COLO829 (cell line): Measurements from ENCODE around the gene SDHAF4.
A peak's percentile ranks its signal among the peaks of the same experiment; 100 is the strongest.
"Not testable (repeated sequence)": the region's sequence is repeated elsewhere in the genome, so short reads cannot be mapped to it uniquely, and the experiment has no call there.

ENCODE experiments used
- DNase-seq: peaks from one replicate; pipeline ENCODE4 v3.0.0; 2012; ENCODE audit warnings: low spot score

Gene SDHAF4

DNA sequence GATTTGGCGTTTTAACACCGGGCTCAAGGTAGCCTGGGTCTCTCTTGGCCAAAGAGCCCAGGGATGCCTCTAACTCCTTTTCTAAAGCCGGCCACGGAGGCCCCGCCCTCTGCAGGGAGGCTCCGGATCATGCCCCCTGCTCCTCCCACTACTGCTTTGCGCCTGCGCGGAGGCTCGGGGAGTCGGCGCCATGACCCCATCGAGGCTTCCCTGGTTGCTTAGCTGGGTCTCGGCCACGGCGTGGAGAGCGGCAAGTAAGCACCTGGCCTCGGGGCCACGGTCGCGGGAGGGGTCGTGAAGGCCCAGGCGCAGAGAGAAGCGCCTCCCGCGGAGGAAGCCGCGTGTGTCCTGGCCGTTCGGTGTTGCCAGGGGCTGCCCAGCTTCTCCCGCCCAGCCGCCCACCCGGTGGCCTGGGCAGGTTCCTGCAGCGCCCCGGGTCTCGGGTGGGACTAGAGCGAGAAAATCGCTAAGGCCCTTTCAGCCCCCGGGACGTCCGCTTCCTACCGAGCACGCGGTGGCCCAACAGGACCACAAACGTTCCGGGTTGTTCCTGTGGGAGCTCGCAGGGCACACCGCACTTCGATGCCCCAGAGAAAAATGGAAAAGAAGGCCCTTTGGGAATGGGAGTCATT is at the start of gene SDHAF4:
TSS of gene SDHAF4 (plus strand) at position 180 of the 632 bp plus-strand sequence. CDS start at position 191, 11 bp downstream.
- peak; percentile 92 for DNase-seq

DNA sequence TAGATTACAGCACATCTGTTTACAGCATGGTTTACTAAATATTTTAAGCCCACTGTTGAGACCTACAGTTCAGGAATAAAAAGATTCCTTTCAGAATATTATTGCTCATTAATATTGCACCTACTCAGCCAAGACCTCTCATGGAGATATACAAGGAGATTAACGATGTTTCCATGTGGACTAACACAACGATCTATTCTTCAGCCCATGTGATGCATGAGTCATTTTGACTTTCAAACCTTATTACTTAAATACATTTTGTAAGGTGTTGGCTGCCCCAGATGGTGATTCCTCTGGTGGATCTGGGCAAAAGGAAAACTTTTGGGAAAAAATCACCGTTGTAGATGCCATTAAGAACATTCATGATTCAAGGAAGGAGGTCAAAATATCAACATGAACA is 48.0 kb upstream of the SDHAF4 start:
- no peak for DNase-seq

DNA sequence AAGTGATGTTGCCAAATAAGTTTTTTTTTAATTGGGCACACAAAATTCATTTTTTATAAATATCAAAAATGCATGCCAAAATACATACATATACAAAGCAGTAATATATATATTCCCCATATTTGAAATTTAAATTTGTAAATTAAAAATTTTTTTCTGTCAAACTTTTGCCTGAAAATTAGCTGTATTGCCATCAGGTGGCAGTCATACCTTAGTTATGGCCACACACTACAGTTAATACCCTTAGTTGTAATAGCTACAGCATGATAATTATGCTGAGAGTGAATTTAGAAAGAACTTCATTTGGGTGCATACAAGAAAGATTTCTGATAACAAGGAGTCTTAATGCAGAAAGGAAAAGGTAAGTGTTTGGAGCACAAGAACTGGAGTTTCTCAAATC is 46.2 kb upstream of the SDHAF4 start:
- DNase-seq: peak; percentile 10

DNA sequence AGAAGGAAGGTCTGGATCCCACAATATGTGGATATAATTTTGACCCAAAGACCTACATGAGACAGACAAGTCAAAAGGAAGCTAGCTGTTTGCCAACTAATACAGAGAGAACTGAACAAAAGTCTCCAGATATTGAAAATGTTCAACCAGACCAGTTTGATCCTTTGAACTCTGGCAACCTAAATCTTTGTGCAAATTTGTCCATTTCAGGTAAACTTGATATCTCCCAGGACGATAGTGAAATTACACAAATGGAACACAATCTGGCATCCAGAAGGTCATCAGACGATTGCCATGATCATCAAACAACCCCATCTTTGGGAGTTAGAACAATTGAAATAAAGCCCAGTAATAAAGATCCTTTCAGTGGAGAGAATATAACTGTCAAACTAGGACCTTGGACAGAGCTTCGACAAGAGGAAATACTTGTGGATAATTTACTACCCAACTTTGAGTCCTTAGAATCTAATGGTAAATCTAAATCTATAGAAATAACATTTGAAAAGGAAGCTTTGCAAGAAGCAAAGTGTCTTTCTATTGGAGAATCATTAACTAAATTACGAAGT is 41.9 kb upstream of the SDHAF4 start:
- no peak for DNase-seq

DNA sequence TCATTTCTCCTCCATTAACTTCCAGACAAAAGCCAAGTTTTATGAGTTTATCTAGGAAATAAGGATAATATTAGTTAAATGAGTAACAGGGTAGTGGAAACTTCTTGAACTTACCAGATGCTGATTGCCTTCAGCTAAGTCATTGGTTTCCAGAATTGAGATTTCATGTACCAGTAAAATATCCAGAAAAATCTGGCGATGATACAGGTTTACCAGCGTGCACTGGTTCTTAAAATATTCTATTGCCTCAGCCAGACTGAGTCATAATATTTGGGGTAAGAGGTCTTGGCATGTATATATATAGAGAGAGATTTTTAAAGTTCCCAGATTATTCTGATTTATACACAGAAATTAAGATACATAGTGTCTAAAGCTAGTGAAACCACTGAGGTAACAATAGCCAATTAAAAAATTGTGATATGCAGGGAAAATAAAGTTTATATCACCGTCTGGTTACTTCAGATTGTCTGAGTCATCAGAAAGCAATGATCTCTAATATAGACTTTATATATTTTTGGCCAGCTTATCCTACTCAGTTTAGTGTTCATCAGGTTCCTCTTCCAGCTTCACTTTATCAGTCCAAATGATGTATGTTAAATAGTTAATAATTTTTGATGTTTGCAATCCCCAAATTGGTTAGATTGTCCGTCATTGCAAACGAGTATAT is 39.5 kb upstream of the SDHAF4 start:
- no peak for DNase-seq

DNA sequence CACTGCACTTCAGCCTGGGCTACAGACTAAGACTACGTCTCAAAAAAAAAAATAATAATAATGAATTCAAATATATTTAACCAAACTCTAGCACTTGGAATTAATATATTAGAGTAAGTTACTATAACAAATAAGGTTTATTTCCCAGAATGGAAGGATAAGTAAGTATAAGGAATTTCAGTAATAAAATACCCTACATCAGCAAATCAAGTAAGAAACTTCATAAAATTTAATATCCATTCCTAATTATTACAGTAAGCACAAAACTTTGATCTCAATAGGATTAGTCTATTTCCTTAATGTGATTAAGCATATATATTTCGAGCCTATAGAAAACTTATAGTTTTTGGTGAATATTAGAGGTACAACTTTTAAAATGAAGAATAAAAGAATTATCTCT is 36.7 kb upstream of the SDHAF4 start:
- no peak for DNase-seq

DNA sequence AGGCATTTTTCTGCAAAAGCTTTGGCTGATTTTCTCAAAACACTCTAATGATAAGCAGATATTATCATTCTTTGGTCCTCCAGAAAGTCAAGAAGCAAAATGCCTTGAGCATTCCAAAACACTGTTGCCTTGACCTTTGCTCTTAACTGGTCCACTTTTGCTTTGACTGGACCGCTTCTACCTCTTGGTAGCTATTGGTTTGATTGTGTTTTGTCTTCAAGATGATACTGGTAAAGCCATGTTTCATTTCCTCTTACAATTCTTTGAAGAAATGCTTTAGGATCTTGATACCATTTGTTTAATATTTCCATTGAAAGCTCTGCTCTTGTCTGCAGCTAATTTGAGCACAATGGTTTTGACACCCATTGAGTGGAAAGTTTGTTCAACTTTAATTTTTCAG is 35.6 kb upstream of the SDHAF4 start:
- no peak for DNase-seq

DNA sequence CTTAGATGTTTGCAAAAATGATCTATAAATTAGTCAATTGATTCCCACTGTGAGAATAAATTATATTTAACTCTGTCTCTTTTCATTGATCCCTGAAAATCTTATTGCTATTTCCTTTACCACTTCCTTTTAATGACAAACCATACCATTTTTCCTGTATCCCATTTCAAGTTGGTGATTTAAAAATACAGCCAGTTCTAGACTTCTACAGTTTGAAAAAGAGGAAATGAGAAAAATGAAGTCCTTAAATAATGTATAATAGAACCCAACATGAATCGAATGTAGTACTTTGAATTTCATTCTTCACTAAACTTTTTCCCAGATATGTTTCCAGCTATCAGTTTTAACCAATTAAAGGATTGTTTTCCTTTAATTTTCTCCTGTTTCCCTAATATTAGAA is 29.5 kb upstream of the SDHAF4 start:
- DNase-seq: no peak

DNA sequence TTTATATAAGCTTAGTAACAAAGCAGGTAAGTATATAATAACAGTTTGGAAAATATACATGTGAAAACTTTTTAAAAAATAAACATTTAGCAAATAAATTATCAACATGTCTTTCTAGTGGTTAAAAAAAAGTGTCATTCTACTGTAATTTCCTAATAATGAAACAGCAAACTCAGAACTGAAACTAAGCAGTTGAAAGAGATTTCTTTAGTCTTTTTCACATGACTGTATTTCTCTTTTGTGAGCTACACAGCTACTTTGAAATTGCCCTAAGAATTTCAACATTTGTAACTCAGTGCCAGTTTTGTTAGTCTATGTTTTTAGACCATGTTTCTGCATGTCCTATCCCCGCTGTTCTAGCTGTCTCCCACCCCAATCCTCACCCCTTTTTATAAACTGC is 28.4 kb upstream of the SDHAF4 start:
- no peak for DNase-seq

DNA sequence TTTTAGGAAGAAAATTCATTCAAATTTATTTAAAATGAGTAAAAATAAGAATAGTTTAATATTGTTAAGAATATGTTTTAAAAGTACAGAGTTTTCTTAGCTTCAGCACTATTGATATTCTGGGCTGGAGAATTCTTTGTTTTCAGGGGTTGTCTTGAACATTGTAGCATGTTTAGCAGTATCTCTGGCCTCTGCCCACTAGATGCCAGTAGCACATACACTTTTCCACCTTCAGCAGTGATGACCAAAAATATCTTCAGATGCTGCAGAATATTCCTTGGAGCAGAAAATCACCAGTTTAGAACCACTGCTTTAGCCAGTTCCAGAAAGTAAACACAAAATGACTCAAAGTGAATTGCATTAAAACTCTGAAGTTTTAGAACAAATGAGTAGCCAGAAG is 19.4 kb upstream of the SDHAF4 start:
- peak; percentile 15 for DNase-seq

DNA sequence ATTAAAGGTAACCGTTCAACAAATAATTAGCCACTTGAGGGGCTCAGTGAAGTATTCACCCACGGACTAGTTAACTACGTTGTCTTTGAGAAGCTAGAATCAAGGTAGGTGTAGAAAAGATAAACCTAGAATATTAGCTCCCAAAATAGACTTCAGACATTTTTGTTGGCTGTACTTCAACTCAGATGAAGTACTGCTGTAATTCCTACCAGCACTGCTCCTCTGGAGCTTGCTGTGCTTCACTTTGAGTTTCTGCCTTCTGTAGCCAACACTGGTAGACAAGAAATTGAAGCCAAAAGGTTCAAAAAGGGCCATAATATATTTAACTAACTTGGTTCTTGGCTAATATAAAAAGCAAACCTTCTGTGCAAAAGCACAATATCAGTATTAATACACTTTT is 18.8 kb upstream of the SDHAF4 start:
- DNase-seq: no peak

DNA sequence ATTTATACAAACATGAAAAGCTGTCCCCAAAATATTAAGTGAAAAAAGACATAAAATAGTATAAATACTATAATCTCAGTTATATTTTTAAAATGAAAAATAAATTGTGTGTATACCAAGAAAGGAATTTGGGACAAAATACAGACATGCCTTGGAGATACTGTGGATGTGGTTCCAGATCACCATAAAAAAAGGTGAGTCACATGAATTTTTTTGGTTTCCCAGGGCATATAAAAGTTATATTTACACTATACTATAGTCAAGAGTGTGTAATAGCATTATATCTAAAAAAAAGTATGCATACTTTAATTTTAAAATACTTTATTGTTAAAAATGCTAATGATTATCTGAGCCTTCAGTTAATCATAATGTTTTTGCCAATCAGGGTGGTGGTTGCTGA is 17.4 kb upstream of the SDHAF4 start:
- no peak for DNase-seq

DNA sequence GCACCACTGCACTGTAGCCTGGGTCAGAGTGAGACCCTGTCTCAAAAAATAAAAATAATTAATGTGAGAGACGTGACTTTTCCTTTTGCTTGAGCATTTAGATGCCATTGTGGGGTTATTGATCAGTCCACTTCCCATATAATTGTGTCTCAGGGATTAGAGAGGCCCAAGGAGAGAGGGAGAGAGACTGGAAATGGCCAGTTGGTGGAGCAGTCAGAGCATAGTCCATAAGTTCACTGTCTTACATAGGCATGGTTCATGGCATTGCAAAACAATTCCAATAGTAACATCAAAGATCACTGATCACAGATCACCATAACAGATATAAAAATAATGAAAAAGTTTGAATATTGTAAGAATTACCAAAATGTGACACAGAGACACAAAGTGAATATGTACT is 15.2 kb upstream of the SDHAF4 start:
- no peak for DNase-seq

DNA sequence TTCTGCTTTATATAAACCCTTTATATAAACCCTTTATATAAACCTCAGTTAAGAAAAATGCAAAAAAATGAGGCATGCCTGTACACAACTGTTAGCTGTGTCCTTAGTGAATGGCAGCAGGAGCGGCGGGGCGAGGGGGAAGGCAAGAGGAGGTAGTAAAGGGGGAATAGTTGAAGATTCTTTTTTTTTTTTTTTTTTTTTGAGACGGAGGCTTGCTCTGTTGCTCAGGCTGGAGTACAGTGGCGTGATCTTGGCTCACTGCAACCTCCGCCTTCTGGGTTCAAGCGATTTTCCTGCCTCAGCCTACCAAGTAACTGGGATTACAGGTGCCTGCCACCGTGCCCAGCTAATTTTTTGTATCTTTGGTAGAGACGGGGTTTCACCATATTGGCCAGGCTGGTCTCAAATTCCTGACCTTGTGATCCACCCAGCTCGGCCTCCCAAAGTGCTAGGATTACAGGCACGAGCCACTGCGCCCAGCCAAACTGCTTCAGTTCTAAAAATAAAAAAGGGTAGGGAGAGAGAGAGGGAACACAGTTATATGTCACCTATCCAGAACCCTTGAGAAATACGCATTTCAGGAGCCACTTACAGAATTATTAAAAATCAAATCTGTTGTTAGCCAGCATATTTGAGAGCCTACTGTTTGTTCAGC is 14.3 kb upstream of the SDHAF4 start:
- not testable (repeated sequence) for DNase-seq

DNA sequence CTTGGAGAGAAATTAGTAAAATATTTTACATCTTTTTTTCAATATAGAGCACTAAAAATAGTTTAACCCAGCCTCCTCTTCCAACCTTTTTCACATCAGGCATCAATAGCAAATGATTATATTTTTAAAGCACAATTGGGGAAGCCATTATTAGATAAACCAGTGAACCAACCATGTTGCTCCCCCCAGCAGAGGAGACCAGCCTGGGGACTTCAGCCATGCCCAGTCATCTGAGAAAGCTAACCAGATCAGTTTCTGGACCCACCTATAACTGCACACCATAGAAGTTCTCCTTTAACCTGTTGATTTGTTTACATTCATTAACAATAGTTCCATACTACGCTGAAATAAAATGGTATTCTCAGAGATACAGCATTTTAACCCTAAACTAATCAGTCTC is 13.8 kb upstream of the SDHAF4 start:
- DNase-seq: no peak

DNA sequence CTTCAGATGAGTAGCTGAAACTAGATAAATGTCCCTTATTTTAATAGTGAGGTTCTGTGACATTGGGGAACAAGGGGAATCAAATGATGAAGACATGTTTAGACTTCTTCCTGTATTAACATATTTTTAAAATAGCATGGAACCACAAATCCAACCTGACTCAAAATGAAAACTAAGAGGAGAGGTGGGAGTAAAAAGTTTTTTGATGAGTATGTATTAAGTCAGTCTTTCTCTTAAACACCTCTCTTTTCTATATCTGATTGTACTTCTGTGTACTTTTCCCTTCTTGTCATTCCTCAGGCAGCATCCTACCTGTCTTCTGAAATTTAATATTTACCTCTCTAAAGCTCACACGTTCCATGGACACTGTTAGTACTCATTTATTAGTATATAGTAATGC is 8.7 kb upstream of the SDHAF4 start:
- DNase-seq: no peak

DNA sequence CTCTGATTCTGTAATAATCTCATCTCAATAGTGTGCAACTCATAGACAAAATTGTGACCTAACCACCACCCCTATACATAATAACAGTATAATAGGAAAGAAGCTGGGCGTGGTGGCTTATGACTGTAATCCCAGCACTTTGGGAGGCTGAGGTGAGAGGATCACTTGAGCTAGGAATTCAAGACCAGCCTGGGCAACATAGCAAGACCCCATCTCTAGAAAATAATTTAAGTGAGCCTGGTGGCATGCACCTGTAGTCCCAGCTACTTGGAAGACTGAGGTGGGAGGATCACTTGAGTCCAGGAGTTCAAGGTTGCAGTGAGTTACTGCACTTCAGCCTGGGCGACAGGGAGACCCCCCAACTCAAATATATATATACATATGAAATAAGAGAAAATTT is 4.3 kb upstream of the SDHAF4 start:
- DNase-seq: not testable (repeated sequence)

DNA sequence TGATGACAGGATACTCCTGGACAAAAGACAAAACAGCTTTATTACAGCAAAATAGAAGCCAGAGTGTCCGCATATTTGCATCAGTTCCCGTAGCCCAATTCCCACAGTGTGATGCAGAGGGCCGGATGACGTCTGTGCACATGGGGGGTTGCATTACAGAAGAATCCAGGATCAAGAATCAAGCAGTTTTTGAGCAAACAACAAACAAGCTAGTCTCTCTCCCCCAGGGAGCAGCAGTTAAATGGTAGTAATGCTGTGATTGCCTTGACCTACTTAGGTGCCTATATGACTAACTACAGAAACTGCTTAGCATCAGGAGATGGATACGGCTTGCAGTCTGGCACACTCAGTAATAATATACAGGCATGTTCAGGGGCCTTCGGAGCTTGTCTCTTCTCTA is 3.2 kb upstream of the SDHAF4 start:
- no peak for DNase-seq

DNA sequence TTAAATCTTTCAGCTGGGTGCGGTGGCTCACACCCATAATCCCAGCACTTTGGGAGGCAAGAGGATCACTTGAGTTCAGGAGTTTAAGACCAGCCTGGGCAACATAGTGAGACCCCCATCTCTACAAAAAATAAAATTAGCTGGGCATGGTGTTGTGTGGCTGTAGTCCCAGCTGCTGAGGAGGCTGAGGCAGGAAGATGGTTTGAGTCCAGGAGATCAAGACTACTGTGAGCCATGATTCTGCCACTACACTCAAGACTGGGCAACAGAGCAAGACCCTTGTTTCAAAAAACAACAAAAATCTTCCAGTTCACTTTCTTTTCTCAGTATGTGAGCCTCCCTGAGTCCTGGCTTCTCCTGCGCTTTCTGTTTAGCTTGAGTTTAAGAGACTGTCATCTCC is 7.9 kb downstream of the SDHAF4 start:
- no peak for DNase-seq

DNA sequence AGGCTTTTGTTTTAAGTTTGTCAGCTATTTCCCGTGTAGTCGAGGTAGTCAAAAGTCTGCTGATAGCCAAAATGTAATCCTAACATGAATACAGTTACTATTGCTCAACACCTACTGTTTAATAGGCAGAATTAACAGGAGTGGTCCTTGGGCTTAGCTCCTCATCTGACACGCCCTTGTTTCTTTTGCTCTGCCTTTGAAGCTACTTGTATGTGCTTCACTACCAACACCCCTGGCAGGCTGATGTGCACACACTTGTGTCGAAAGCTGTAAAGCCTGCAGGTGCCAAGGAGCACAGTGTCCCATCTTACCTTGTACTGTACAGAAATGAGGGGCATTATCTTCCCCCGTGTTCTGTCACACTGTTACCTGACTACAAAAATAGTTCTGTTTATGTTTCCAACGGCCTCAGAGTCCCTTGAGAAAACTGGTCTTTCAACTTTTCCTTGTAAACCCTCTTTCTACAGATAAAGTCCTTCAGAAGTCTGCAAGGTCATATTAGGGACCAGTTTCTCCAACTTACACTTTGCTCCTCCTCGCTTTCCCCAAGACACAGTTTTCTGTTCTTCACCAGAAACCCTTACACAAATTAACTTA is 9.3 kb downstream of the SDHAF4 start:
- no peak for DNase-seq

DNA sequence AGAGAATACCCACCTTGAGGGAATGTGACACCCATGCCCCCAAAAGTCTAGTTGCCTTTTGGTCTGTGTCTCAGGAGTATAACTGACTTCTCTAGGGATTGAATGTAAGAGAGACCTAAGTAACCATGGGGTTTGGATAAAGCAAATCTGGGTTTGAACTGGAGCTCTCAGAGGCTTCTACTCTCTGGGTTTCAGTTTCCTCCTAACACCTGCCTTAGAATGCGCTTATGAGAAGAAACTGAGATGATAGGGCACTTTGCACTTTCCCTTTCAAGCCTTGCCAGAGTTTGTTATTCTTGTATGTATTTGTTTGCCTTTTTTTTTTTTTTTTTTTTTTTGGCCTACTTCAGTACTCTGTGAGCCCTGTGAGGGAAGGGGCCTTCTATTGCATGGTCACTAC is 19.4 kb downstream of the SDHAF4 start:
- DNase-seq: no peak

DNA sequence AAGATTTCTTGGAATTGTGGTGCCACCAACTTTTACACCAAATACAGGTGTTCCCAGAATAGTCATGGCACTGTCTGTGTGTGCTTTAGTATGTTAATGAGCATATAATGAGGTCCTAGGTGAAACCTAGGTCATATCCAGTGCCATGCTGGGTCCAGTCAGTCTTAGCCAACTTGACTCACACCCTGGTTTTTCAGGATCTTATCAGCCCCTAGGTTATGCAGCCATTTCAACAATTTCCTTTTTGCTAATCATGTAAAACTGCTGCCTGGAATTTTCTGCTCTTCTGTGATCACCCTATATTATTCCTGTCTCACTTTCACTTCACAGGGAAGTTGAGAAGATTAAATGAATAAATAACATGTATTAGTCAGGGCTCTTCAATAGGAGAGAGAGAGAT is 23.7 kb downstream of the SDHAF4 start:
- DNase-seq: no peak
